ENCODE data around the gene TAF13.

- peak; percentile 44 for TF ChIP-seq CTCF (IDR thresholded peaks at IDR 0.05; ENCODE audit: poor library complexity, severe bottlenecking)
- TF ChIP-seq MXI1 (conservative IDR thresholded peaks at IDR 0.05; ENCODE audit: poor library complexity, severe bottlenecking), result peak; percentile 98
- peak; percentile 52 for TF ChIP-seq EP300 (conservative IDR thresholded peaks at IDR 0.05; ENCODE audit: poor library complexity, severe bottlenecking)
- TF ChIP-seq POLR2AphosphoS5 (IDR thresholded peaks at IDR 0.05), result peak; percentile 49
- peak; percentile 48 for TF ChIP-seq SMC3 (conservative IDR thresholded peaks at IDR 0.05; ENCODE audit: poor library complexity)
- peak; percentile 51 for TF ChIP-seq RAD21 (conservative IDR thresholded peaks at IDR 0.05)
- no peak for TF ChIP-seq EZH2 (IDR thresholded peaks at IDR 0.05; ENCODE audit: borderline replicate concordance, insufficient read depth, low read length, poor library complexity, severe bottlenecking)
- TF ChIP-seq TAF1 (IDR thresholded peaks at IDR 0.05; ENCODE audit: low read depth), result peak; percentile 54
- TF ChIP-seq, protein P1, sequence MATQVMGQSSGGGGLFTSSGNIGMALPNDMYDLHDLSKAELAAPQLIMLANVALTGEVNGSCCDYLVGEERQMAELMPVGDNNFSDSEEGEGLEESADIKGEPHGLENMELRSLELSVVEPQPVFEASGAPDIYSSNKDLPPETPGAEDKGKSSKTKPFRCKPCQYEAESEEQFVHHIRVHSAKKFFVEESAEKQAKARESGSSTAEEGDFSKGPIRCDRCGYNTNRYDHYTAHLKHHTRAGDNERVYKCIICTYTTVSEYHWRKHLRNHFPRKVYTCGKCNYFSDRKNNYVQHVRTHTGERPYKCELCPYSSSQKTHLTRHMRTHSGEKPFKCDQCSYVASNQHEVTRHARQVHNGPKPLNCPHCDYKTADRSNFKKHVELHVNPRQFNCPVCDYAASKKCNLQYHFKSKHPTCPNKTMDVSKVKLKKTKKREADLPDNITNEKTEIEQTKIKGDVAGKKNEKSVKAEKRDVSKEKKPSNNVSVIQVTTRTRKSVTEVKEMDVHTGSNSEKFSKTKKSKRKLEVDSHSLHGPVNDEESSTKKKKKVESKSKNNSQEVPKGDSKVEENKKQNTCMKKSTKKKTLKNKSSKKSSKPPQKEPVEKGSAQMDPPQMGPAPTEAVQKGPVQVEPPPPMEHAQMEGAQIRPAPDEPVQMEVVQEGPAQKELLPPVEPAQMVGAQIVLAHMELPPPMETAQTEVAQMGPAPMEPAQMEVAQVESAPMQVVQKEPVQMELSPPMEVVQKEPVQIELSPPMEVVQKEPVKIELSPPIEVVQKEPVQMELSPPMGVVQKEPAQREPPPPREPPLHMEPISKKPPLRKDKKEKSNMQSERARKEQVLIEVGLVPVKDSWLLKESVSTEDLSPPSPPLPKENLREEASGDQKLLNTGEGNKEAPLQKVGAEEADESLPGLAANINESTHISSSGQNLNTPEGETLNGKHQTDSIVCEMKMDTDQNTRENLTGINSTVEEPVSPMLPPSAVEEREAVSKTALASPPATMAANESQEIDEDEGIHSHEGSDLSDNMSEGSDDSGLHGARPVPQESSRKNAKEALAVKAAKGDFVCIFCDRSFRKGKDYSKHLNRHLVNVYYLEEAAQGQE (IDR thresholded peaks at IDR 0.05; ENCODE audit: borderline replicate concordance), result peak; percentile 59
Observed at GRCh38 chr1:109113590-109114341, 38.0 kb upstream of the TAF13 start, which contains the start of gene ELAPOR1.

All from neural cell (in vitro differentiated cells).